Measurements from ENCODE around the gene OR10A4. TPM values are rescaled to one million over a fixed set of nuclear protein-coding genes. Genes with fewer than 3 reads are reported as not detected.

Gene OR10A4
- total RNA-seq (not detected in 2 replicates), polyA plus RNA-seq (not detected in 2 replicates)

GRCh38 chr11:6876325-6876724, at the start of gene OR10A4:
OR10A4 (plus strand) TSS chr11:6876625; CDS start chr11:6876648, 23 bp downstream.
- 95% methylated on average over 1 of the region's 1 CpG for WGBS (ENCODE audit: low lambda C conversion rate, missing lambda C conversion rate)
- Histone ChIP-seq H4K20me1 (ENCODE audit: insufficient read depth, poor library complexity, severe bottlenecking) (no peaks in the 10 kb centered on the region), H3K79me2 (no peaks in the 10 kb centered on the region), H3K36me3 (replicated peaks; ENCODE audit: insufficient read depth, low read depth) (no peaks in the 10 kb centered on the region), H3K27me3 (no peaks in the 10 kb centered on the region), H3K4me2 (no peak within 1 kb of the TSS), H3K4me1 (ENCODE audit: insufficient read depth) (no peaks in the 10 kb centered on the region), H3K9me3 (ENCODE audit: low read depth) (no peaks in the 10 kb centered on the region), H3K4me3 (no peak within 1 kb of the TSS), H3K9me2 (replicated peaks; ENCODE audit: insufficient read depth) (no peaks in the 10 kb centered on the region), H3K27ac (no peak within 1 kb of the TSS), H2AFZ (no peak within 1 kb of the TSS)
- DNase-seq (ENCODE audit: low spot score): no peak
- TF ChIP-seq EZH2 (IDR thresholded peaks at IDR 0.05; ENCODE audit: borderline replicate concordance): no peak
- TF ChIP-seq CTCF (IDR thresholded peaks at IDR 0.05; ENCODE audit: poor library complexity): no peak
- no peak for TF ChIP-seq EZH2phosphoT487 (IDR thresholded peaks at IDR 0.05; ENCODE audit: low read depth, severe bottlenecking, unreplicated experiment)

- 93% methylated on average over 1 of the region's 1 CpG for WGBS (ENCODE audit: low lambda C conversion rate, missing lambda C conversion rate)
- H3K9me3 ChIP-seq (ENCODE audit: low read depth): no peaks in the 10 kb centered on the region
- no peak overlapping the region for H2AFZ ChIP-seq
- no peak overlapping the region for H3K4me2 ChIP-seq
- TF ChIP-seq EZH2phosphoT487 (IDR thresholded peaks at IDR 0.05; ENCODE audit: low read depth, severe bottlenecking, unreplicated experiment): no peak
- no peak for TF ChIP-seq EZH2 (IDR thresholded peaks at IDR 0.05; ENCODE audit: borderline replicate concordance)
- no peak for TF ChIP-seq CTCF (IDR thresholded peaks at IDR 0.05; ENCODE audit: poor library complexity)
- no peak for DNase-seq (ENCODE audit: low spot score)
- no peaks in the 10 kb centered on the region for H3K27me3 ChIP-seq
- no peaks in the 10 kb centered on the region for H3K4me1 ChIP-seq (ENCODE audit: insufficient read depth)
- H3K9me2 ChIP-seq (replicated peaks; ENCODE audit: insufficient read depth): no peaks in the 10 kb centered on the region
- H3K79me2 ChIP-seq: no peaks in the 10 kb centered on the region
- no peak overlapping the region for H3K27ac ChIP-seq
- H4K20me1 ChIP-seq (ENCODE audit: insufficient read depth, poor library complexity, severe bottlenecking): no peaks in the 10 kb centered on the region
- H3K4me3 ChIP-seq: no peak overlapping the region
- no peaks in the 10 kb centered on the region for H3K36me3 ChIP-seq (replicated peaks; ENCODE audit: insufficient read depth, low read depth)
Observed at GRCh38 chr11:6828103-6828502, 48.3 kb upstream of the OR10A4 start.

DNA sequence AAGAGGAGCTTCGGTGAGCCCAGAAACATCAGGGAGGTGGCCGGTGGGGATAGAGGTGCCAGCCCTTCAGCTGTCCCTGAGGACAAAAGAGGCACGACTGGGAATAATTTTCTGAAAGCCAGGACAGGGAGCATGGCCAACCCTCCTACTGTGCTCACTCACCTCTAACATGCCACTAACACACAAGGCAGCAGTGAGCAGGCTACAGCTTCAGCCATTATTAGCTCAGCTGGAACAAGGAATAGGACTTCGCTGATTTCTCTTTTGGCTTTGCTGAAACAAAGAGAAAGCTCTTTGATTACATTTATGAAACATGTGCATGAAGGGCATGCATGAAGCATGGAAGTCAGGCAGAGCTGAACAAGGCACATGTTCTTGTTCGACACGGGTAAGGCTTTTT, 43.1 kb upstream of the OR10A4 start:
- no peak for DNase-seq (ENCODE audit: low spot score)
- TF ChIP-seq EZH2phosphoT487 (IDR thresholded peaks at IDR 0.05; ENCODE audit: low read depth, severe bottlenecking, unreplicated experiment) (no peak), CTCF (IDR thresholded peaks at IDR 0.05; ENCODE audit: poor library complexity) (no peak), EZH2 (IDR thresholded peaks at IDR 0.05; ENCODE audit: borderline replicate concordance) (no peak)
- 83% methylated on average over 6 of the region's 6 CpGs for WGBS (ENCODE audit: low lambda C conversion rate, missing lambda C conversion rate)

GRCh38 chr11:6834021-6834420, 42.4 kb upstream of the OR10A4 start:
- H2AFZ ChIP-seq: no peak overlapping the region
- H3K36me3 ChIP-seq (replicated peaks; ENCODE audit: insufficient read depth, low read depth): no peaks in the 10 kb centered on the region
- no peak for DNase-seq (ENCODE audit: low spot score)
- 89% methylated on average over 1 of the region's 1 CpG for WGBS (ENCODE audit: low lambda C conversion rate, missing lambda C conversion rate)
- no peaks in the 10 kb centered on the region for H3K79me2 ChIP-seq
- no peak overlapping the region for H3K27ac ChIP-seq
- H3K9me3 ChIP-seq (ENCODE audit: low read depth): no peaks in the 10 kb centered on the region
- TF ChIP-seq EZH2 (IDR thresholded peaks at IDR 0.05; ENCODE audit: borderline replicate concordance) (no peak), EZH2phosphoT487 (IDR thresholded peaks at IDR 0.05; ENCODE audit: low read depth, severe bottlenecking, unreplicated experiment) (no peak), CTCF (IDR thresholded peaks at IDR 0.05; ENCODE audit: poor library complexity) (no peak)
- H3K4me2 ChIP-seq: no peak overlapping the region
- H3K4me3 ChIP-seq: no peak overlapping the region
- H3K9me2 ChIP-seq (replicated peaks; ENCODE audit: insufficient read depth): no peaks in the 10 kb centered on the region
- H3K4me1 ChIP-seq (ENCODE audit: insufficient read depth): no peaks in the 10 kb centered on the region
- H3K27me3 ChIP-seq: no peaks in the 10 kb centered on the region
- H4K20me1 ChIP-seq (ENCODE audit: insufficient read depth, poor library complexity, severe bottlenecking): no peaks in the 10 kb centered on the region

More for the DNA sequence above, 43.1 kb upstream of the OR10A4 start:
- H3K4me2 ChIP-seq: no peak overlapping the region
- H3K9me2 ChIP-seq (replicated peaks; ENCODE audit: insufficient read depth): no peaks in the 10 kb centered on the region
- no peaks in the 10 kb centered on the region for H3K27me3 ChIP-seq
- H3K9me3 ChIP-seq (ENCODE audit: low read depth): no peaks in the 10 kb centered on the region
- H4K20me1 ChIP-seq (ENCODE audit: insufficient read depth, poor library complexity, severe bottlenecking): no peaks in the 10 kb centered on the region
- no peak overlapping the region for H2AFZ ChIP-seq
- H3K36me3 ChIP-seq (replicated peaks; ENCODE audit: insufficient read depth, low read depth): no peaks in the 10 kb centered on the region
- no peak overlapping the region for H3K27ac ChIP-seq
- no peak overlapping the region for H3K4me3 ChIP-seq
- H3K4me1 ChIP-seq (ENCODE audit: insufficient read depth): no peaks in the 10 kb centered on the region
- no peaks in the 10 kb centered on the region for H3K79me2 ChIP-seq
